KBM-7 (cell line): Measurements from ENCODE around the gene COL15A1.
A peak's percentile ranks its signal among the peaks of the same experiment; 100 is the strongest.

Experiments
- DNase-seq: peaks from one replicate; pipeline ENCODE4 v3.0.0-alpha.2; 2015
- in situ Hi-C: fragments of 300-500 bp; cut with MboI; formaldehyde crosslinking; loops from 2 replicates; pipeline ENCODE4 v1.14.3; 2020; ENCODE audit warnings: low sequenced_read_pairs, low pct_unique_long_range_greater_than_20kb, mixed read lengths

The COL15A1 gene

GRCh38 chr9:98966676-98967075 lies 23.0 kb downstream of the COL15A1 start:
- in situ Hi-C loops, result no loop called here
- DNase-seq, result no peak

DNA sequence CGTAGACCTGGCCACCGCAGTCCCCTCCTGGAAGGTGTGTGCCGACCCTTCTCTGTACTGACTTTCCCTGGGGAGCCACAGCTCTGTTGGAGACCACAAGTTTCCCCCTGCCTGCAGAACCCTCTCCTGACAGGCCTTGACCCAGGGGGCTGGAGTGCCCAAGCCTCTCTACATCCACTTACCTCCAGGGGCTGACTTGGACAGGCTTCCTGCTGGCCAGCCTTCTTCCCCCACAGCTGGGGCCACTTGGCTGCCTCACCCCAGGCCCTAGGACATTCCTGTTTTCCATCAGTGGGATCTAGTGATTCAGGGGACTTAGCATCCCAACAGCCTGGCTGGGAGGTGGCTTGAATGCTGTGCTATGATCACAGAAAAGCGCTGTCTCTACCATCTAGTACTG lies 23.6 kb downstream of the COL15A1 start:
- no peak for DNase-seq
- in situ Hi-C loops, result no loop called here

DNA sequence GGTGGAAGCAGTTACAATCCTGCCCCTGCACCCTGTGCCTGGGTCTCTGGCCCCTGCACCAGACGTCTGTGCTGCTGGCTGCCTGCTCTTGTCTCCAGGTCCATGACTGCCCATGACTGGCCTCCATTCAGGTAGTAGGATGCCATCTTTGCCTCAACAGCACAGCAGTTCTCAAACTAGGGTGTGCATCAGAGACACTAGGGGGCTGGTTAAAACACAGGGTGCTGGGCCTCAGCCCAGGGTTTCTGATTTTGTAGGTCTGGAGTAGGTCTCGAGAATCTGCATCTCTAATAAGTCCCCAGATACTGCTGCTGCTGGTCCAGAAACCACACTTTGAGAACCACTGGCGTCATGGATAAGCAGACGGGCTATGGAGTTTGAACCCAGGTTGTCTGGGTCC lies 24.0 kb downstream of the COL15A1 start:
- in situ Hi-C loops, result no loop called here
- DNase-seq, result no peak

DNA sequence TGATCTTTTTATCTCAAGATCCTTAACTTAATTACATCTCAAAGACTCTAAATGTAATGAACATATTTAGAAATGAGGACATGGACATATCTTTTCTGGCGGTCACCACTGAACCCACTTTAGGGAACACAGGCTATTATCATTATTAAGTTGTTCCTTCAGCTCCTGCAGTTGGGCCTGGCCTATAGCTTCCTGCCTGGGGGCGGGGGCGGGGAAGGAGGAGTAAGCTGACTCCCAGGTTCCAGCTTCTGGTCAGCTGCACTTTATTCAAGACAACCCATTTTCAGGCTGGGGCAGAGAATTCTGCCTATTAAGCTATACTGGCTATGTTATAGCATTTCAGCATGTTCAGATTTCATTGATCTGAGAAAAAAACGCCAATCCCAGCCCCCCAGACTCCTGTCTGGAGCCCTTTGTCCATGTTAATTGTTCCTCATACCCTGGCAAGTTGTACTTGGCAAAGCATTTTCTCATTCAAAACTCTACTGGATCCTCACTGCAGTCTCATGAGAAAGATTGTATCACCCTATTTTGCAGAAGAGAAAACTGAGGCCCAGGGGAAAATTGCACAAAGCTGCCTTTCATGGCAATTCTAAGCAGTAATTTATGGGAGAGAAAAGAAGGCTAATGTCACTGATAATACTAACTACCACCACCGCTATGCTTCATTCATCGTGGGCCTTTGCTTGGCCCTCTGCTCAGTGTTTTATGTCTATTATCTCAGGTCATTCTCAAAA lies 25.1 kb downstream of the COL15A1 start:
- no peak for DNase-seq
- in situ Hi-C loops, result no loop called here

DNA sequence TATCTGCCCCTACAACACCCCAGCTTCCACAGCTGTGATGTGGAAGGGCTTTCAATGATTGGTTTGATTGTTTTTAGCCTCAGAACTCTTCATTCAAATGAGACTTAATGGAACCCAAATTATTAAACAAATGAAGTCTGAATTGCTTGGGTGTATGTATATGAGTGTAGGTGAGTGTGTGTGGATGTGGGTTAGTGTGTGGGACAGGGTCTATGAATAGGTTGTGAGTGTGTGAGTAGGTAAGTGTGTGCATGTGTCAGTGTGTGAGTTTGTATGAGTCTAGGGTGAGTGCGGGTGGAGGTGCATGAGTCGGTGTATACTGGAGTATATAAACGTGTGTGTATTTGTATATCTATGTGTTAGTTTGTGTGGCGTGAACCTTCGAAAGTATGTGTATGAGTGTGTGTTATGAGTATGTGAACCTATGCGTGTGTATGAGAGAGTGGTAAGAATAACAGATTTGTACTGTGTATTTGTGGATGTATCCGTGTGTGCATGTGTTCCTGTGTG lies 26.9 kb downstream of the COL15A1 start:
- in situ Hi-C loops, result no loop called here

DNA sequence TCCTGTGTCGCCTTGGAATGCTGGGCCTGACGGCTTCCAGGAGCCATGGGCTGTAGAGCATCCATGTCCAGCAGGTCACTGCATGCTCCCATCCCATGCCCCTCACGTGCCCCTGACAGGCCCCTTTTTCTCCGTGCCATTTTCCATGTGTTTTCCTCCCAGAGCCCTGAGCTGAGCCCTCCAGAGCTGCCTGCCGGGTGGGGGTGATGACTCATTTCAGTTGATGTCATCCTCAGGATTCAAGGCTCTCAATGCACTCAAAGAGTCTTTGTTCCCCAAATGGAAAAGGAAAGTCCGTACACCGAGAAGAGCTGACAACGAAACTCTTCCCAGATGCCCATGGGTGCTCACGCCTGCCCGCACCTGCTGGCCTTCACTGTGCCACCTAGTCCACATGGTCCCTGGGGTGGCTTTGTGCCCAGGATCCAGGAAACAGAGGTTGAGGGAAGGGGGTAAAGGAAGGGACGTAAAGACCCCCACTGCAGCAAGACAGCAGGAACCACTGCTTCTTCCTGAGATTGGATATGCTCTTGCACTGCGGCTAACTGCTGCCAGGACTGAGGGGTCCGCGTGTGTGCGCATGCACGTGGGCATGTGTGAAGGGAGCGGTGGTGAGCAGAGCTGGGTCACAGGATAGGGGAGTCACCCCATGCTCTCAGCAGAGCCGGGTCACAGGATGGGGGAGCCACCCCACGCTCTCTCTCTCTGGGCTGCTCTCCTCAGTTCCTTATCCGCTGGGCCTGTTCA lies 27.6 kb downstream of the COL15A1 start:
- no peak for DNase-seq
- in situ Hi-C loops, result no loop called here

More for the DNA sequence above, 26.9 kb downstream of the COL15A1 start:
- DNase-seq, result no peak

- in situ Hi-C loops, result no loop called here
- DNase-seq, result no peak
Measured at GRCh38 chr9:98971915-98972223, 28.2 kb downstream of the COL15A1 start.

DNA sequence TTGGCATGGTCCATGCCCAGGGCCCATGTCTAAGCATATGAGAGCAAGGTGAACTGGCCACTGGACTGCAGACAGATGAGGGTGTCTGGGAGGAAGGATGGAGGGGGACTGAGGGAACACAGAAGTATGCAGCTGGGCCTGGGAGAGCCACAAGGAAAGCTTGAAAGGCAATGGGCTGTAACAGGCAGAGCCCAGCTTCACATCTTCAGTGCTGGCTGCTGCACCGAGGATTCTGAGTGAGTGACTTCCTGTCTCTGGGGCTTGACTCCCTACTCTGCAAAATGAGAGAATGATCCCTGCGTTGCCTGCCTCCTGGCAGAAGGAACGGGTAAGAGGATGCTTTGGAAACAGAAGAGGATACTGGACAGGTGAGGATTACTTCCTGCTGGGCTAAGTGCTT lies 29.0 kb downstream of the COL15A1 start:
- no peak for DNase-seq
- in situ Hi-C loops, result no loop called here

DNA sequence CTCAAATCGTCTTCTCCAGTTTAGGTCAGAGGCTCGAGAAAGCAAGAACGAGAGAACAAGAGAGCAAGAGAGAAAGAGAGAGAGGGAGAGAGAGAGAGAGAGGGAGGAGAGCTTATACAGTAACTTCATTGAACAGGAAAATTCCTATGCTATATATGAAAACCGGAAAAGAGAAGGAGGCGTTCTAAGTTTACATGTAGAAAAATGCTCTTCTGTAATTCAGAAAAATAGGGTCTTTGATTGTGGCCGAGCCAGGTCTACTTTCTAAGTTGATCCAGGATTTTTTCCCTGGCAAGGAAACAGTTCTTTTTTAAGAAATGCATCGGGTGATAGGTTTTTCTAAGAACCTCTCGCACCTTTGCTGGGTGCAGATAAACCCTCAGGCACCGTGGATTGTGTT lies 29.5 kb downstream of the COL15A1 start:
- no peak for DNase-seq
- in situ Hi-C loops, result no loop called here

DNA sequence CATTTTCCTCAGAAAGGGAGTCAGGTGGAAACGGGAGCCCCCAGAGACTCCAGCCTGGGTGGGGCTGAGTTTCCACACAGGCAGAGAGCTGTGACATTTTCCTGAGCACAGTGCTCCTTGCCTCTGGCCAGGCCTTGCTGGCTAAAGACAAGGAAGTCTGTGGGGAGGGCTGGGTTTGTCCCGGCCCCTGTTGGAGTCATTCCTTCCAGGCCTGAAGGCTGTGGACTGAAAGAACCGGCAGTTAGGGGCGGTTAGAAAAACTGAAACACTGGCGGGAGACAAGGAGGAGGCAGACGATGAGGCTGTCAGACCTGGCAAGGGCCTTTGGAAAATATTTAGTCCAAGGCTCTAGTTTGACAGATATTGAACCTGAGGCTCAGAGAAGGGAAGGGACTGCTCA lies 29.9 kb downstream of the COL15A1 start:
- in situ Hi-C loops, result no loop called here
- no peak for DNase-seq

DNA sequence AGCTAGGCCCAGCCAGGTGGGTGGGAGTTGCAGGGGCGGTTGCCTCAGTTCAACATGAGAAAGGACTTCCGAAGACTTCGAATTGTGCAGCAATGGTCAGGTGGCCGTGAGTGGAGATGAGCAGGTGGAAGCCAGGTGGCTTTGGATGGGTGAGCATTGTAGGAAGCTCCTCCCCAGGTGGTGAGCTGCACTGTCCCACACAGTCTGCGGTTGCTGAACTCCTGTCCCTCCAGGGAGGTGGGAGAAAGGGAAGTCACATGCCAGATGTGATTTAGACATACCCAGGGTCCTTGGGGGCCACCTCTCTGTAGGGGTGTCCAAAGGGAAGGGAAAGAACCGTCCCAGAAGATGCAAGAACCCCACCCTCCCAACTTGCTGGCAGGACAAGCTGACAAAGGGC lies 30.4 kb downstream of the COL15A1 start:
- no peak for DNase-seq
- in situ Hi-C loops, result no loop called here

GRCh38 chr9:98974554-98974953 lies 30.8 kb downstream of the COL15A1 start:
- DNase-seq, result no peak
- in situ Hi-C loops, result no loop called here

DNA sequence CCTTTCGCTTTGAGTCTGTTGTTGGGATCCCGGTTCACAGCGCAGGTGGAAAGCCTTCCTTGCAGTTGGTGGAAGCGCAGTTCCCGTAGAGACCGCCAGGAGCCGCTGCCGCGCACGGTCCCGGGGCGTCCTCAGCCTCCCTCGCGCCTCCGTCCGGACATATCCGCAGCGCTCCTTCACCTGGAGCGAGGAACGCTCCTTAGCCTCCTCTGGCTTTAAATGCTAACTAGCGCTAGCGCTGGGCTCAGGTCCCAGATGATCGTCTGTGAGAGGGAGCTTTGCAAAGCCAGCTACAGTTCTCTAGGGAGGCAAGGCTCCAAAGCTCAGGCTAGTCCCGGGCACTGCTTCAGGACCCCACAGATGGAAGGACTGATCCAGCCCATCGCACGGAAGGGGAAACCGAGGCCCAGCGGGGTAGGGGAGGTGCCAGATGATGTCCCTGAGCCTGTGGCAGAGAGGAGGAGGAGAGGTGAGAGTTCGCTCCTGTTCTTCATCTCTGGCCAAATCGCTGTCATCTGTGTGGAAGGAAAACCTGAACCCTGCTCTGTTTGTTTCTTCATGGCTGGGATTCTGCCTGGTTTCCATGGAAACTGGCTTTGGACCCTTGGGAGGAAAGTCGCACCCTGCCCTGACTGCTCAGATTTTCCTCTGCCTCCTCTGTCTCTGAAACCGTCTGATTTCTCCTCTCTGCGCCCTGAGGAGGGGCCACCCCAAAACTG lies 31.4 kb downstream of the COL15A1 start:
- in situ Hi-C loops, result loop anchor here (25.0 kb wide), 1 partner anchor 663 kb away; no protein-coding TSS in a partner anchor

GRCh38 chr9:98975838-98976237 lies 32.1 kb downstream of the COL15A1 start:
- DNase-seq, result no peak
- in situ Hi-C loops, result loop anchor here (25.0 kb wide), 1 partner anchor 664 kb away; no protein-coding TSS in a partner anchor

More for the DNA sequence above, 31.4 kb downstream of the COL15A1 start:
- DNase-seq, result peak; percentile 72

DNA sequence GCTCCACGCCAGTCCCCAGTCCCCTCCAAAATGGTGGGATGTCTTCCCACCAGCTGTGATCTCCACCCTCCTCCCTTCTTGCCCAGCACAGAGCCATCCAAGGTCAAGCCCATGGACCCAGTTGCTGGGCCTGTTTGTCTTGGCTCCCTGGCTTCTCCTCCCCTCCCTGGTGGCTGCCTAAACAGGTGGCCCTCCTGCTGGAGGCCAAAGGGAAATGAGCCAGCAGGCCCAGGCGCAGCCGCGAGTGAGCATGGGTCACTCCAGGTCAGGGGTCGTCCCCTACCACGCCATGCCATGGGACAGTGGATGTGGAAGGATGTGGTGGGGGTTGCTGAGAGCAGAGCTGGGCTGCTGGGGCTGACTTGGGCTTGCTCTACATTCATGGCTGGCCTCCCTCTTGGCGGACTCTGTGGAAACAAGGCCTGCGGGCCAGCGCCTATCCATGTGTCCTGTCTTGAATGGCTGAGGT lies 33.6 kb downstream of the COL15A1 start:
- in situ Hi-C loops, result loop anchor here (25.0 kb wide), 1 partner anchor 665 kb away; no protein-coding TSS in a partner anchor
- DNase-seq, result no peak

GRCh38 chr9:98977813-98978212 lies 34.1 kb downstream of the COL15A1 start:
- in situ Hi-C loops, result loop anchor here (25.0 kb wide), 1 partner anchor 666 kb away; no protein-coding TSS in a partner anchor
- no peak for DNase-seq

DNA sequence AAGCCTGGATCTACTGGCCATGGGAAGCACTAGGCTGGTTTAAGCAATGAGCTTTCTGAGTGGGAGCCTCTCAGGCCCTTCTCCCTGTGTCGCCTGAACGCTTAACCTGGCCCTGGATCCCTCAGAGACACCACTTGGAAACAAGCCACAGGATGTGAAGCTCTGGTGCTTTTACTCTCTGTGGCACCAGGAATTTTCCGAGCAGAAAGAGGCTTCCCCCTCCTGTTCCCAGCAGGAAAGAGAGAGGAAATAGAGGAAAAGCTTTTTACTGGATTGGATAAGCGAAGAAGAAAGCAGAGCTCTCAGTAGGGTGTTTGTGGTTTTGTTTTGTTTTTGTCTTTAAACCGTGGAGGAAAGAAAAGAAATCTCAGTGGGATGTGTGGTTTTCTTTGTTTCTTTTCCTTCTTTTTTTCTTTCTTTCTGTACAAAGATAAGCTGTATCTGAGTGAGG lies 34.5 kb downstream of the COL15A1 start:
- in situ Hi-C loops, result loop anchor here (25.0 kb wide), 1 partner anchor 666 kb away; no protein-coding TSS in a partner anchor
- DNase-seq, result no peak

GRCh38 chr9:98980291-98980690 lies 36.6 kb downstream of the COL15A1 start:
- in situ Hi-C loops, result loop anchor here (25.0 kb wide), 1 partner anchor 668 kb away; no protein-coding TSS in a partner anchor
- no peak for DNase-seq
